GF-D8 (cell line): Measurements from ENCODE around the gene KCNJ5.

ENCODE experiments used
- DNase-seq: peaks from one replicate; lab custom pipeline; 2025; lab: John Stamatoyannopoulos, UW

The KCNJ5 gene

GRCh38 chr11:128957202-128957482 is 66.0 kb downstream of the KCNJ5 start:
- no peak for DNase-seq

- no peak for DNase-seq
Measured at GRCh38 chr11:128961645-128962044, 70.5 kb downstream of the KCNJ5 start.

GRCh38 chr11:128962896-128963295 is 71.7 kb downstream of the KCNJ5 start:
- no peak for DNase-seq

- DNase-seq = no peak
Measured at GRCh38 chr11:128963744-128964325, 72.7 kb downstream of the KCNJ5 start.

GRCh38 chr11:128964463-128964930 is 73.3 kb downstream of the KCNJ5 start:
- DNase-seq = no peak

GRCh38 chr11:128965485-128965884 is 74.3 kb downstream of the KCNJ5 start:
- no peak for DNase-seq

- no peak for DNase-seq
Measured at GRCh38 chr11:128967578-128967977, 76.4 kb downstream of the KCNJ5 start.

GRCh38 chr11:128968916-128969315 is 77.8 kb downstream of the KCNJ5 start:
- no peak for DNase-seq
